HTR-8/SVneo (cell line): ENCODE data around the gene BBS12.
"Not testable (repeated sequence)": the region's sequence is repeated elsewhere in the genome, so short reads cannot be mapped to it uniquely, and the experiment has no call there.

Experiments used
- DNase-seq: peaks from one replicate; pipeline ENCODE4 v3.0.0; 2011; ENCODE audit warnings: low spot score, mixed read lengths; ENCODE audit not compliant: insufficient read length
- FAIRE-seq: peaks from 2 replicates; lab custom pipeline; 2011; peaks lifted over from hg19 to GRCh38; lab: Jason Lieb, UNC

BBS12 gene

DNA sequence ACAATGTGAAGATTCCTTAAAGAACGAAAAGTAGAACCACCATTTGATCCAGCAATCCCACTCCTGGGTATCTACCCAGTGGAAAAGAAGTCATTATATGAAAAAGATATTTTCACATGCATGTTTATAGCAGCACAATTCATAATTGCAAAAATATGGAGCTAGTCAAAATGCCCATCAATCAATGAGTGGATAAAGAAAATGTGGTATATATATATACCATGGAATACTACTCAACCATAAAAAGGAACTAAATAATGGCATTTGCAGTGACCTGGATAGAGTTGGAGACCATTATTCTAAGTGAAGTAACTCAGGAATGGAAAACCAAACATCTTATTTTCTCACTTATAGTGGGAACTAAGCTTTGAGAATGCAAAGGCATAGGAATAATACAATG lies 54.4 kb downstream of the BBS12 start:
- DNase-seq, FAIRE-seq: not testable (repeated sequence)

DNA sequence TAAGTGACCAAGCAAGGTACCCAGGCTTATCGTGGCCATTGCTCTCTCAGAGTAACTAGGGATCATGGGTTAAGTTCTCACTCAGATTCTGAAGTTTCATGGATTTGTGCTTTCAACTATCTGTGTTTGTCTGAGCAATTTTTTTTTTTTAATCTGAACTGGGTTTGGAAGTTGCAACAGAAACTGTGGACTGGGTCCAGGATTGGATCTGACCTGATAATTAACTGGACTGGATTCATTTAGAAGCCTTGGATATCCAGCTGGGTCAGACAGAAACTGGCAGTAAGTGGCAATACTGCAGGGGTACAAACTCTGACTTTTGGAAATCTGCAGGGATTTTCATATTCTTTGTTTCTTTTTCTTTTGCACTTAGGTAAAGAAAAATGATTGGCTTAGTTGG lies 55.4 kb downstream of the BBS12 start:
- no peak for FAIRE-seq
- no peak for DNase-seq

- DNase-seq: no peak
- FAIRE-seq: no peak
Measured at GRCh38 chr4:122788935-122789334, 56.4 kb downstream of the BBS12 start.

DNA sequence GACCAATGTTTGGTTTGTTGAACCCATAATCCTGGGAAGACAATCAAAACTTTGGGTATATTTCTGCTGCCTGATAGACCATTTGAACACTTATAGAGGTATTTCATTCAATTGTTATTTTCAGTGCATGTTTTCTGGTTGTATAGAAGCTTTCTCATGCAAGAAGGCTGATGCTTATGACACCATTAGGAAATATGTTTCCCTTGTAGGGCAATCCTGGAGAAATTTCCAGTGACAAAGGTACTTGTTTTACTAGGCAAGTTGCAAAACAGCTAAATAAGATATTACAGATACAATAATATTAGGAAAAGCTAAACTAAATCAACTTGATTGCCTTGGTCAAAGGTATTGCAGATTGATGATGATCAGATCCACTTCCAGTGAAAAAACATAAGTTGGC lies 61.3 kb downstream of the BBS12 start:
- no peak for FAIRE-seq
- DNase-seq: no peak
